ENCODE results near the gene CPNE2.

CPNE2 gene

GRCh38 chr16:57126411-57126810, 34.0 kb downstream of the CPNE2 start:
- Histone ChIP-seq H3K9ac (no peak overlapping the region), H3K9me3 (replicated peaks in 1 of 11) (peaks cover 0 to 4% (median 0%) of the 10 kb centered on the region in 11 experiments; a peak in 1 of 22 replicates), H3K27ac (no peak overlapping the region), H3K4me3 (no peak overlapping the region), H3K27me3 (no peaks in the 10 kb centered on the region), H3K36me3 (peaks cover 10 to 52% (median 28%) of the 10 kb centered on the region in 11 experiments), H3K4me2 (peak overlapping the region in 4 of 11 experiments; percentile 3 to 26 (median 17); a peak in 2 of 22 replicates), H3K4me1 (peaks cover 39 to 75% (median 65%) of the 10 kb centered on the region in 10 experiments), H4K20me1 (peaks cover 0 to 14% (median 0%) of the 10 kb centered on the region in 11 experiments; a peak in 2 of 22 replicates)
- no peak for TF ChIP-seq Cebpa-rat (IDR thresholded peaks at IDR 0.05)

- H3K9ac ChIP-seq = 0 out of 22 replicates have a peak overlapping the region, but pooled peaks of 1 of the 11 experiments have one; percentile 0
- TF ChIP-seq Cebpa-rat (IDR thresholded peaks at IDR 0.05) = no peak
- H4K20me1 ChIP-seq = peaks cover 0 to 14% (median 0%) of the 10 kb centered on the region in 11 experiments; a peak in 2 of 22 replicates
- H3K36me3 ChIP-seq = peaks cover 2 to 44% (median 23%) of the 10 kb centered on the region in 11 experiments; a peak in 21 of 22 replicates
- peak overlapping the region in 2 of 11 experiments; percentile 6 to 44; a peak in 2 of 22 replicates for H3K27ac ChIP-seq
- H3K4me3 ChIP-seq = no peak overlapping the region
- H3K27me3 ChIP-seq = no peaks in the 10 kb centered on the region
- peaks cover 0 to 4% (median 0%) of the 10 kb centered on the region in 11 experiments; a peak in 1 of 22 replicates for H3K9me3 ChIP-seq (replicated peaks in 1 of 11)
- H3K4me1 ChIP-seq = peaks cover 46 to 83% (median 73%) of the 10 kb centered on the region in 10 experiments
- peak overlapping the region in 4 of 11 experiments; percentile 3 to 36 (median 26); a peak in 7 of 22 replicates for H3K4me2 ChIP-seq
Measured at GRCh38 chr16:57127037-57127763, 34.8 kb downstream of the CPNE2 start.

DNA sequence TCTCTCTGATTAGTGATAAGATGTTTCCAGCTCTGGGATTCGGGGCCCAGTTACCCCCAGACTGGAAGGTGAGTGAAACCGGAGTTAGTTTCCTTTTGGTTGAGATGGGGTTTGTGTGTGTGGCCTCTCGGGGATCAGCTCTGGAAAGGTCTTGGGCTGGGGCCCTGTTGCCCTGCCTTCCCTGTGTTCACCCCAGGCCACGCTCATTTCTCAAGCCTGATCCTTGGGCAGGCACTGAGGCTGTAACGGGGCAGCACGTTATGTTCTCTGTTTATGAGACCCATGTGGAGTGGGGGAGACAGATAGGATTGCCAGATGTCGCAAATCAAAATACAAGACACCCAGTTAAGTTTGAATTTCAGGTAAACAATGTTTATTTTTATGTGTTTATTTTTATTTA, 35.5 kb downstream of the CPNE2 start:
- TF ChIP-seq Cebpa-rat (IDR thresholded peaks at IDR 0.05) = no peak
- peak overlapping the region in 2 of 11 experiments; percentile 6 to 44; a peak in 2 of 22 replicates for H3K27ac ChIP-seq
- peaks cover 46 to 86% (median 77%) of the 10 kb centered on the region in 10 experiments for H3K4me1 ChIP-seq
- peaks cover 0 to 4% (median 0%) of the 10 kb centered on the region in 11 experiments; a peak in 1 of 22 replicates for H3K9me3 ChIP-seq (replicated peaks in 1 of 11)
- peaks cover 0 to 14% (median 0%) of the 10 kb centered on the region in 11 experiments; a peak in 2 of 22 replicates for H4K20me1 ChIP-seq
- H3K36me3 ChIP-seq = peaks cover 0 to 37% (median 22%) of the 10 kb centered on the region in 11 experiments; a peak in 17 of 22 replicates
- no peak overlapping the region for H3K4me3 ChIP-seq
- peak overlapping the region in 4 of 11 experiments; percentile 3 to 36 (median 26); a peak in 7 of 22 replicates for H3K4me2 ChIP-seq
- 0 out of 22 replicates have a peak overlapping the region, but pooled peaks of 1 of the 11 experiments have one; percentile 0 for H3K9ac ChIP-seq
- H3K27me3 ChIP-seq = no peaks in the 10 kb centered on the region

- H3K36me3 ChIP-seq = peaks cover 0 to 35% (median 20%) of the 10 kb centered on the region in 11 experiments; a peak in 17 of 22 replicates
- no peaks in the 10 kb centered on the region for H3K27me3 ChIP-seq
- H4K20me1 ChIP-seq = peaks cover 0 to 7% (median 0%) of the 10 kb centered on the region in 11 experiments; a peak in 2 of 22 replicates
- H3K4me1 ChIP-seq = peaks cover 46 to 86% (median 77%) of the 10 kb centered on the region in 10 experiments
- H3K27ac ChIP-seq = peak overlapping the region in 5 of 11 experiments; percentile 2 to 25 (median 6); a peak in 4 of 22 replicates
- TF ChIP-seq Cebpa-rat (IDR thresholded peaks at IDR 0.05) = no peak
- H3K9ac ChIP-seq = peak overlapping the region in 3 of 11 experiments; percentile 10 to 24 (median 13); a peak in 3 of 22 replicates
- H3K4me2 ChIP-seq = peak overlapping the region; percentile 1 to 96 (median 47); a peak in 19 of 22 replicates
- peaks cover 0 to 4% (median 0%) of the 10 kb centered on the region in 11 experiments; a peak in 1 of 22 replicates for H3K9me3 ChIP-seq (replicated peaks in 1 of 11)
- H3K4me3 ChIP-seq = no peak overlapping the region
Measured at GRCh38 chr16:57128771-57129389, 36.5 kb downstream of the CPNE2 start.

- Histone ChIP-seq H3K9ac (no peak overlapping the region), H3K4me3 (no peak overlapping the region), H3K4me1 (peaks cover 63 to 97% (median 87%) of the 10 kb centered on the region in 10 experiments), H3K4me2 (peak overlapping the region in 7 of 11 experiments; percentile 37 to 98 (median 79); a peak in 7 of 22 replicates), H3K27ac (peak overlapping the region in 2 of 11 experiments; percentile 3 to 67; a peak in 2 of 22 replicates), H3K36me3 (peaks cover 0 to 21% (median 9%) of the 10 kb centered on the region in 11 experiments; a peak in 17 of 22 replicates), H4K20me1 (peaks cover 0 to 8% (median 0%) of the 10 kb centered on the region in 11 experiments; a peak in 1 of 22 replicates), H3K9me3 (replicated peaks in 1 of 11) (peaks cover 0 to under 1% (median 0%) of the 10 kb centered on the region in 11 experiments; a peak in 1 of 22 replicates), H3K27me3 (no peaks in the 10 kb centered on the region)
- no peak for TF ChIP-seq Cebpa-rat (IDR thresholded peaks at IDR 0.05)
Measured at GRCh38 chr16:57130950-57131321, 38.6 kb downstream of the CPNE2 start.

DNA sequence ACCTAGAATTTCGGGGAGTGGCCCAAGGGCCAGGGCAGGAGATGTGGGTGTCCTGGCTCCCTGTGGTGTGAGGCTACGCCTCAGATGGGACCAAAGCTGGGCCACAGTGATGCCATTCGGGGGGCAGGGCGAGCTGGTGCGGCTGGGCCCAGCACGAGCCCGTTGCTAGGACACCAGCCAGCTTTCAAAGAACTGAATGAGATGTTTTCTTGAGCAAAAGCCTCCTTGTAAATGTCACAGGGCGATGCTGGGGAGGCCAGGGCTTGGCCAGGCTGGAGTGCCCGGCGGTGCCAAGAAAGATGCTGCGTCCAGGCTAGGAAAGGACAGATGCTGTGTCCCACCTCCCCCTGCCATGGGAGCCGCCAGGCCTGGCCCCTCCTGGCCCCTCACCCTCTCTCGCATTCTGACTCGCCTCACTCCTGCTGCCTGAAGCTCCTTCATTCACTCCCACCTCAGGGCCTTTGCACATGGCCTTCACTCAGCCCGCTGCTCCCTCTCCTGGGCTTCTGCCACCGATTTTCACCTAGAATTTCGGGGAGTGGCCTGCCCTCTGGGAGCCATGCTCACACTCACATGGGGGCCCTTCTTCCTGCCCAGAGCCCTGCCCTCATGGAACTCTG, 39.1 kb downstream of the CPNE2 start:
- Histone ChIP-seq H4K20me1 (peaks cover 0 to 8% (median 0%) of the 10 kb centered on the region in 11 experiments; a peak in 1 of 22 replicates), H3K9ac (peak overlapping the region in 2 of 11 experiments; percentile 4 to 42; a peak in 2 of 22 replicates), H3K27ac (peak overlapping the region in 6 of 11 experiments; percentile 53 to 67 (median 62); a peak in 7 of 22 replicates), H3K4me3 (no peak overlapping the region), H3K9me3 (replicated peaks in 1 of 11) (no peaks in the 10 kb centered on the region), H3K4me2 (peak overlapping the region; percentile 64 to 98 (median 87); a peak in 18 of 22 replicates), H3K4me1 (peaks cover 68 to 97% (median 90%) of the 10 kb centered on the region in 10 experiments), H3K36me3 (peaks cover 0 to 16% (median 5%) of the 10 kb centered on the region in 11 experiments; a peak in 12 of 22 replicates), H3K27me3 (no peaks in the 10 kb centered on the region)
- no peak for TF ChIP-seq Cebpa-rat (IDR thresholded peaks at IDR 0.05)

DNA sequence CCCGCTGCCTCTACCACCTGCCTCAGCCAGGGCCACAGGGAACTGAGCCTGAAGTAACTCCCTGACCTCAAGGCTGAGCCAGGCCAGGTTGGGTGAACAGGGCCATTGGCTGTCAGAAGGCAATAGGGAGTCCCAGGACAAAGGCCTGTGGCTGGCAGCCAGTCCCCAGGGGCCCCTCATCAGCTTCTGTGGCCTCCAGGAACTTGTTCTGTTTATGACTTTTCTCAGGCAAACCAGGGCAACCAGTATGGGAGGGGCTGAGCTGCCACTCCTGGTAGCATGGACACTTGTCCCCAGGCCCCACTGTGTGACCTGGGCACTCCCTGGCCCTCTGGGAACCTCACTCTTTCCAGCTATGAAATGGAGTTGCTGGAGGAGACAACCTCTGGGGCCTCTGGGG, 40.1 kb downstream of the CPNE2 start:
- no peak for TF ChIP-seq Cebpa-rat (IDR thresholded peaks at IDR 0.05)
- Histone ChIP-seq H3K4me1 (peaks cover 78 to 100% (median 95%) of the 10 kb centered on the region in 10 experiments), H3K4me2 (peak overlapping the region; percentile 64 to 98 (median 87)), H3K4me3 (peak overlapping the region in 2 of 10 experiments; percentile 35 to 39; a peak in 4 of 20 replicates), H3K27ac (peak overlapping the region in 10 of 11 experiments; percentile 12 to 67 (median 56); a peak in 19 of 22 replicates), H3K9me3 (replicated peaks in 1 of 11) (no peaks in the 10 kb centered on the region), H3K9ac (peak overlapping the region; percentile 2 to 74 (median 41); a peak in 15 of 22 replicates), H3K27me3 (no peaks in the 10 kb centered on the region), H4K20me1 (peaks cover 0 to 8% (median 0%) of the 10 kb centered on the region in 11 experiments; a peak in 1 of 22 replicates), H3K36me3 (peaks cover 0 to 10% (median 2%) of the 10 kb centered on the region in 11 experiments; a peak in 6 of 22 replicates)

Data from BLaER1 treated with 17β-estradiol and CSF1 and Interleukin-3, amounts not matched to agents 10 nM and 100 nM (cell line).